ENCODE measurements around the gene ADPRM.
A peak's percentile ranks its signal among the peaks of the same experiment; 100 is the strongest.
"Not testable (repeated sequence)": the region's sequence is repeated elsewhere in the genome, so short reads cannot be mapped to it uniquely, and the experiment has no call there.

The ADPRM gene

DNA sequence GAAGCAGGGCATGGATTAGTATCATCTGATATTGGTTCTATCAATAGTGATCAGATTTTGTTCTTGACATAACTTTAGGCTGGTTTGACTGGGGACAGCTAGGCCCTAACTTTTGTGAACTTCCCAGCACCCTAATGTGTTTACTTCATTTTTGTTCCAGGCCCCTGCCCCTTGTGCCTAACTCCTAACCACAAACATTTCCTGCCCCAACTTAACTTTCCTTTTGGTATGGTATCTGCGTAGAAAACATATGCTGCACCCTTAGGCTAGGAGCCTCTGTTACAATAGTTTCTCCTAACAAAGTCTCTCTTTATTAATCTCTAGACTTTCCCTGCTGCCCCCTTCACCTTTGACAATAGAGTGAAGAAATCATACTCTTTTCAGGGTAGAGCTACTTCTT, 2.5 kb downstream of the ADPRM start:
- no peak for DNase-seq (ENCODE audit: low spot score)

DNA sequence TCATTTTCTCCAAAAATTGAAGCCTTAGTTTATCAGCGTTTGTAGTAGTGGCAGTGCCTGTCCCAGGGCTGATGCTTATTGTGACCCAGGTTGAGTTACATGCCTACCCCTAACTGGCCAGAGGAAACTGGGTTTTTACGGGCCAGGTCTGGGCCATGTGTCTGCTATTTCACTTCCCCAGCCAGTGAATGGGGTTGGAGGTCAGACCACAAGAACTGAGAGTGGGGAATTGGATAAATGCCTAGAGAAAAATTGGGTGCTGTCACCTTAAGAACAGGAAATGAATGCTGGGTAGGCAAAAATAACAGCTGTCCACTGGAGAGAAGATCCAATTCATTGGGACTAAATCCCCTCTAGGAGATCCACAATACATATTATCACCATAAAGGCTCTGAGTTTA, 5.2 kb downstream of the ADPRM start:
- no peak for DNase-seq (ENCODE audit: low spot score)

DNA sequence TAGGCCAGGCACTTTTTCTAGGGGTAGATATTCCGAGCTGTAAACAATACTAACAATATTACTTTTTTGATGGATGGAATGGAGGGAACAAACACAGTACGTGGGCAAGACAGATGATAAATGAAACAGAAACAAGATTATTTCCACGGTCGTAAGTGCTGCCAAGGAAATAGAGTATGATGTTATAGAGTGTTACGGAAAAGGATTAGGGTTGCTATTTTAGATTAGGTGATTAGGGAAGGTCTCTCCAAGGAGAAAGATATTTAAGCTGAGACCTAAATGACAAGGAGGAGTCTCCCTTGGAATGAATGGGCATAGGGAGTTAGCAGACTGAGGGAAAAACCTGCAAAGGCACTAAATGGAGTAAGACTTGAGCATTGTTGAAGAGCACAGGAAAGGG, 8.3 kb downstream of the ADPRM start:
- no peak for DNase-seq (ENCODE audit: low spot score)

DNA sequence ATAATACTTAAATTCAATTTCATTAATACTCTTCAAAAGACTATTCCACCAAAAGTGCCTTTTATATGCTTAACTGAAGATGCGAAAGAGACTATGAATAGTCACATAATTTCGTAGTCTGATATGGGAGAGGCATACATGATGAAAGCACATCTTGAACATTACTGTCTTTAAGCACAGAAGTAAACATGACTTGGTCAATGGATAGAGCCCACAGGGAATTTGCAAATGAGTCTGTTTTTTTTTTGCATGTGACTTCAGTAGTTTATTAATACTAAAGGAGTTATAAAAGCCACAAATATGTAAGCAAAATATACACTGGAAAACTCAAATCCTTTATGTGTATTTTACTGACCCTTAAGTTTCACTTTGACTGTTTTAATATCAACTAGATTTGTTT, 15.9 kb downstream of the ADPRM start:
- DNase-seq (ENCODE audit: low spot score), result no peak

DNA sequence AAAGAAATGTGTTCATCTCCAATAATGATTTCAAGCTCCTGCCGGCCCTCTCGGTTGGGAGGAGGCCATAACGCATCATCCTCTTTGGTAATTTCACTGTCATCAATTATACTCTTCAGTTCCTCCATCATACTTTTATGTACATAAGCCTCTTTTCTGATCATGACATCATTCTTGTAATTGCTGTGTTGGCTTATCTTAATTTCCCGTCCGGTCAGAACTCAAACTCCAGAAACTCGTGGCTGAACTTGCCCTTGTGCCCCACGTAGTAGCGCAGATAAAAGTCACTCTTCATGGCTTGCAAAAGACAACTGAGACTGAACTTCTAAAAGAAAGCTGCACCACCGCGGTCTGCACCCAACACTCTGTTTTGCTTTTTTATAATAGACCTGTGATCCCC, 18.8 kb downstream of the ADPRM start:
- no peak for DNase-seq (ENCODE audit: low spot score)

DNA sequence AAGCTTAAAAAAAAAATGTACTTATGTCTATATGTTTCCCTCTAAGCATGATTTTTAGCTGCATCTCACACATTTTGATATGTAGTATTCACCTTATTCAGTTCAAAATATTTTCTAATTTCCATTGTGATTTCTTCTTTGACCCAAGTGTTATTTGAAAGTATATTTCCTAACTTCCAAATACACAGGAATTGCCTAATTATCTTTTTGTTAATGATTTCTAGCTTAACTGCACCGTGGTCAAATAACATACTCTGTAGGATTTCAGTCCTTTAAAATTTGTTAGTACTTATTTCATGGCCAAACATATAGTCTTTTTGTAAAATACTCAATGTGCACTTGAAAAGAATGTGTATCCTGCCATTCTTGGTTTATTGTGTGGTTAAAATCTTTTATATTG, 21.2 kb downstream of the ADPRM start:
- DNase-seq (ENCODE audit: low spot score), result no peak

DNA sequence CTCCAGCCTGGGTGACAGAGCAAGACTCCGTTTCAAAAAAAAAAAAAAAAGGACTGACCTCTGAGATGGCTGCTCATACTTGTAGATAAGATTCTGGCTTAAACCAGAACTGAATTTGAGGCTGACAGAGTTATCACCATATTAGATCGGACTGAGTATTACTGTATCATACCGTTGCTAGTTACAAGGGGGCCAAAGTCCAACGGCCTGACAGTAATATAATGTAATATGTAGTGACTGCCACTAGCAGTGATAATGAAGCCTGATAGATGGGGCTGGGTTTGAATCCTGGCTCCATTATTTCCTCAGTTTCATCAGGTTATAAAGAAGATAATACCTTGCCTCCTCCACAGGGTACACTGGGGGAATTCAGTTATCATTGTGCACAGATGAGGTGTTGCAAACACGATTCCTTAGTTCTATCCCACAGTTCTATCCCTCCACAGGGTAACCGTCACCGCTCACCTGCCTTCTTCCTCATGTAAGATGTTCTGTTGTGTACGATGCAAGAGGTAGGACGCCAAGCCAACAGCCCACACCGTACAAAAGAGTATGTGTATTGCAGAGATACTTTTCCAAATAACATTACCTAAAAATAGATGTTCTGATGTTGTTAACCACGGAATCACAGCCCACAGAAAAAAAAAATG, 27.3 kb downstream of the ADPRM start:
- DNase-seq (ENCODE audit: low spot score), result no peak

DNA sequence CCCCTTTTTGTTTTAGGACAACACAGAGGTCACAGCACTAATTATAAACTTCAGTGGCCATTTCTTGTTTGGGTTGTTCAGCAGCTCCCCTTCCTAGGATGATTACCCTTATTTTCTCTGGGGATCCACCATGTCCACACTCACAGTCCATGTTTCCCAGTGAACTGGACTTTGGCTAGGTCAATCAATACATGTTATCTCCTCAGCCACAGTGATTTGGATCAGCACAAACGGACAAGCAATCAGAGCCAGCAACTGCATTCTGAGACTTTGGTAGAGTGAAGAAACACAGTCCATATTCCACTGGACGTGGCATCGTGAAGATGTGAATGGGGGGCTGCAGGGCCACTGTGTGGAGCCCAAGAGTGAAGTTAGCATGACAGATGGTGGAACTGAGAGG, 27.9 kb downstream of the ADPRM start:
- DNase-seq (ENCODE audit: low spot score), result no peak

DNA sequence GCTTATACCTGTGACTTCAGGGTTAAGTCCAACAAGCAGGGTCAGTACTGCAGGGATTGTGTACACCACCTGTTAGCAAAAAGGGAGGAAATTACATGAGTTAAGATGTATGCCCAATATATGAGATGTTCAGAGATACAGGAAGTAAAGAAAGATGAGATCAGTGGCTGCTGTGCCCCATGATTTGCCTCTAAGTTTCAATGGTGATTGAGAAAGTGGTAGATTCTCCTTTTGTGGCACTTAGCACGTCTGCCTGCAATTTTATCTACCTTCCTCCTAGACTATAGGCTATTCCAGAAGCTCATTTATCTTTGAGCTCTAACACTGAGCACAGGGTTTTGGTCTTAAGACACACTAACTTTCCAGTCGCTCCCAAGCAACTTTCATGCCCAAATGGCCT, 28.8 kb downstream of the ADPRM start:
- no peak for DNase-seq (ENCODE audit: low spot score)

DNA sequence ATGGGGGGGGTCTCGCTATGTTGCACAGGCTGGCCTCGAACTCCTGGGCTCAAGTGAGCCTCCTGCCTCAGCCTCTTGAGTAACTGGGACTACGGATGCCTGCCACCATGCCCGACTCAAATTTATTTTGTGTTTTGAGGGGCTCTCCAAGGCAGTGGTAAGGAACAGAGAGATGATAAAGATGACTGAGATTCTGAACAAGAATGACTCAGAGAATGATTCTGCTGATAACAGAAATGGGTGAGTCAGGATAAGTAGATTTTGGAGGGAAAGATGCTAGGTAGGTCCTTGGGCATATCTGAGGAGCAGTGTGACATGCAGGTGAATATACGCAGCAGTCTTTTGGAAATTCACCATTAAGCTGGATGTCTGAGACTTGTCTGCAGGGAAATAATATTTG, 29.8 kb downstream of the ADPRM start:
- no peak for DNase-seq (ENCODE audit: low spot score)

DNA sequence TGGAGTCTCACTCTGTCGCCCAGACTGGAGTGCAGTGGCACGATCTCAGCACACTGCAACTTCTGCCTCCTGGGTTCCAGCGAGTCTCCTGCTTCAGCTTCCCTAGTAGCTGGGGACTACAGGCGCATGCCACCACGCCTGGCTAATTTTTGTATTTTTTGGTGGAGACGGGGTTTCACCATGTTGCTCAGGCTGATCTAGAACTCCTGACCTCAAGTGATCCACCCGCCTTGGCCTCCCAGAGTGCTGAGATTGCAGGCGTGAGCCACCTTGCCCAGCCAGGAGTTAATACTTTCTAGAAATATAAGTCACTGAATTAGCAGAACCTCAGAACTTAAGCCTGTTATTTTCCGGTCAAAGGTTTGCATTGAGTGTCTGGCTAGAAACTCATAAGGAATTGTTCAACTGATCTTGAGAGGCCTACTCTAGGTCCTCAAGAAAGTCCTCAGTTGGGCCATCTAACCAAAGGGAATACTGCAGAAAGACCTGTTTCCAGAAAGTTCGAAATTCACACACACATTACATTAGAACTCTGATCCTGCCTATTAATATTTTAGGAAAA, 31.0 kb downstream of the ADPRM start:
- no peak for DNase-seq (ENCODE audit: low spot score)

DNA sequence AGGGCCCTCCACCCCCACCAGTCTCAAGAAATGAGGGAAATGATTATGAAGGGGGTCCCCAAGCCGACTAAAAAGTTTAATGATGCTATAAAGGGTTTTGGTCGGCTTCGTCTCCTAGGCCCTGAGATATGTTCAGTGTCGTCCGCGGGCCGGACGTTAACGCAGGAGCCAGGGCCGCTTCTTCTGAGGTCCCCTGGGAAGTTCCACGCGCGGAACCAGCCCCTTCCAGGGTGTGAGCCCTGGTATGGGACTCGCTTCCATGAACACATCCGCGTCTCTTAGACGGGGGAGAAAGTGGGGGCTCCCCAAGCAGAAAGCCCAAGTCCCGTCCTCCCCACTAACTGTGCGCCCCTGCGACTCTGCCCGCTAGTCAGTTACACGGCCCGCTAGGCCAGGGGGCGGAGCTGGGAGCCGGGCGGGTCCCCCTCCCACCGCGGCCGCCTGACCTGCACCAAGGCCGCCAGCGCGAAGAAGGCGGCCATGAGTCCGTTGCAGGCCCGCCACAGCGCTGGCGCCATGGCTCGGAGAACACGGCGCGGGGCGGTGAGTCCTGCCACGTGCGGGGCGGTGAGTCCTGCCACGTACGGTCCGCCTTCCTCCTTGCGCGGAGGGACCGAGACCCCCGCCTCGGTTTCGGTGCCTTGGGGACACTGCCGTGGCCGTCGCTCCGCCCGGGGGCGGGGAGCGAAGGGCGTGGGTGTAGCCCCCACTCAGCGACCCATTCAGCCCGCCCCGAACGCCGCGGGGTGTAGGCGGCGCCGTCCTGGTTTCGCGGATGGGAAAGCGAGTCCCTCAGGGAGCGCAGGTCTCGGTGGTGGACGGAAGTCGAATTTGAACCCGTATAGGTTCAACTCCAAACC, 32.2 kb downstream of the ADPRM start, which contains the start of gene TMEM220:
Gene TMEM220 (minus strand): TSS at position 690 of the 860 bp plus-strand sequence. CDS start 172 bp downstream, at position 518.
- peak; percentile 90 for DNase-seq (ENCODE audit: low spot score)

DNA sequence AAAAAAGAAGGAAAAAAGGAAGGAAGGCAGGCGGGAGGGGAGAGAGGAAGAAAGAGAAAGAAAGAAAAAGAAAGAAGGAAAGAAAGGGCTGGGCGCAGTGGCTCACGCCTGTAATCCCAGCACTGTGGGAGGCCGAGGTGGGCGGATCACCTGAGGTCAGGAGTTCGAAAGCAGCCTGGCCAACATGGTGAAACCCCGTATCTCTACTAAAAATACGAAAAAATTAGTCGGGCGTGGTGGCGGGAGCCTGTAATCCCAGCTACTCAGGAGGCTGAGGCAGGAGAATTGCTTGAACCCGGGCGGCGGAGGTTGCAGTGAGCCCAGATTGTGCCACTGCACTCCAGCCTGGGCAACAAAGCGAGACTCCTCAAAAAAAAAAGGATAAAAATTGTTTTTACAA, 32.9 kb downstream of the ADPRM start:
- DNase-seq (ENCODE audit: low spot score), result not testable (repeated sequence)

DNA sequence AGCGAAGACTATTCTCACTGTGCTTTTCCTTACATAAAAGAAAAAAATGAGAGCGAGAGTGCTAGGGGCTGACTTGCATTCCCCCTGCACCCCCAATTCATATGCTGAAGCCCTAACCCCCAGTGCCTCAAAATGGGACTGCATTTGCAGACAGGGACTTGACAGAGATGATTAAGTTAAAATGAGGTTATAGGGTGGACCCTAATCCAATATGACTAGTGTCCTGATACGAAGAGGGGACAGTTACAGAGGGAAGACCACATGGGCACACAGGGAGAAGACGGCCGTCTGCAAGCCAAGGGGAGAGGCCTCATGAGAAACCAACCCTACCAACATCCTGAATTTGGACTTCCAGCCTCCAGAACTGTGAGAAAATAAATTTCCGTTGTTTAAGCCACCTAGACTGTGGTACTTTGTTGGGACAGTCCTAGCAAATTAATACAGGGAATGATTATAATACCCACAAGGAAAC, 34.0 kb downstream of the ADPRM start:
- no peak for DNase-seq (ENCODE audit: low spot score)

DNA sequence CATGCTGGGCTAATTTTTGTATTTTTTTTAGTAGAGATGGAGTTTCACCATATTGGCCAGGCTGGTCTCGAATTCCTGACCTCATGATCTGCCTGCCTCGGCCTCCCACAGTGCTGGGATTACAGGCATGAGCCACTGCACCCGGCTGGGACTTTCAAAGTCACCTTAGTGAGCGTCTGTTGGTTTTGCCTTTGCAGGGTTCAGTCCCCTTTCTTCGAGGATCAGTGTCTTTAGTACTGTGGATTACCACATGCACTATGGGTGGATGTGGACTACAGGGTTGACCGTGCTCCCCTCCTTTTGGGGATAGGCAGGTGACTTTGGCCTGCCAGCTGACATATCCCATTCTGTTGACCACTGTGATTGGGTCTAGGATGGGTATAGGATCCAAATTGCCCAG, 34.7 kb downstream of the ADPRM start:
- not testable (repeated sequence) for DNase-seq (ENCODE audit: low spot score)

DNA sequence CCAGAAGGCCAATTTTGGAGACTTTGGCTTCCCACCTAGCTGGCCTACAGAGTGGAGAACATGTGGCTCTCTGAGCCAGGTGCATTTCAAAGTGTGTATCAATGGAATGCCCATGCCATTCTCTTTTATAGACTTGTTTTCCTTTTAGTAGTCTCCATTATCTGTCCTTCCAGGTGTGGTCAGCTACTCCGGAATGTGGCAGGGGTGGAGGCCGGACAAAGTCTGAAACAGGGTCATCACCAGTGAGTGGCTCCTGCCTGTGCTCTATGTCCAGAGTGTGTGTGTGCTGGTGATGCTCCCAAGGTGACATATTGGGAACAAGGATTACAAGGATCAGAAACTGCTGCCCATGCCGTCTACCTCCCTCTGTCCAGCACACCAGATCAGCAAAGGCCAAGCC, 36.3 kb downstream of the ADPRM start:
- no peak for DNase-seq (ENCODE audit: low spot score)

DNA sequence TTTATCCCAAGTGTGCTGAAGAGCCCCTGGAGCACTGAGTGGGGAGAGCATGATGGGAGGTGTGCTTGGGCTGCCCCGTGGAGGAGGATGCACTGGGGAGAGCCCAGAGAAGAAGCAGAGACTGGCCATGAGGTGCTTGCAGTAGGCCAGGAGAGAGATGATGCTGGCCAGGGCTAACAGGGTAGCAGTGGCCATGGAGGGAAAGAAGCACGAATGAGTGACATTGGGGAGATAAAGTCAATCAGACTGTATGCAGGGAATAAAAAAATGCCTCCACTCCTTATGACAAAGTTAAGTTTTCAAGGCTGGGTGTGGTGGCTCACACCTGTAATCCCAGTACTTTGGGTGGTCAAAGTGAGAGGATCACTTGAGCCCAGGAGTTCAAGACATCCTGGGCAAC, 37.9 kb downstream of the ADPRM start:
- no peak for DNase-seq (ENCODE audit: low spot score)

DNA sequence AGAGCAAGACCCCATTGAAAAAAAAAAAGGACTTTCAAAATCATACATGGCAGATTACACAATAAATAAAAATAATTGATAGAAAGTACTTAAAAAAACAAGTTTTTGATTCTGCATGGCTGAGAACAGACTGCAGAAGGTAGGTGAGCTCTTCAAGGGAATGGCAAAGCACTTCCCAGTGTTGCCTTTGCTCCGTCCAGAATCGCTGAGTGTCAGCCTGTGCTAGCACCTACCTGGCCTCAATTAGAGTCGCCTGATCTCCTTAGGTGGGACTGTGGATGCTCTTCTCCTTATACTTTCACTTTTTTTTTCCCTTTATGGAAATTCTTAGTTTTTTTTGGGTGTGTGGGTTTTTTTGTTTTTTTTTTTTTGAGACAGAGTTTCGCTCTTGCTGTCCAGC, 38.4 kb downstream of the ADPRM start:
- no peak for DNase-seq (ENCODE audit: low spot score)

DNA sequence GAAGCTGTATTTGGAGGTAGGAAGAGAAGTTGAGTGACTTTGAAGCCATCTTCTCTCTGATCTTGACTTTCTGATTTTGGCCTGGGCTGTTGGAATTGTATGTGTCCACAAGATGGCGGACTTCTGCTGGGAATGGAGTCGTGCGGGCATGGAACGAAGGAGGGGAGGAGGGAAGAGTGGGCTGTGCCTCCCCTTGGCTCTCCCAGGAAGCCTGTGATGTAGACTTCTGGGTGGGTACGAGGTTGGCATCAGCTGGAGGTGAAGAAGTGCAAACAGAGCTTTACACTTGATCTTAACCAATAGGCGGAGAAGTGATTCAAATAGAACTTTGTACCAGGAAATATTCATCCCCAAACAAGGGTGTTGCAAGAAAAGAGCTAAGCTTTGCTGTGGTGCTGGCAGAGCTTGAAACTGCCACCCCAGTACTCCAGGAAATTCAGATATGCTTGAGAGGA, 39.8 kb downstream of the ADPRM start:
- DNase-seq (ENCODE audit: low spot score), result peak; percentile 85

DNA sequence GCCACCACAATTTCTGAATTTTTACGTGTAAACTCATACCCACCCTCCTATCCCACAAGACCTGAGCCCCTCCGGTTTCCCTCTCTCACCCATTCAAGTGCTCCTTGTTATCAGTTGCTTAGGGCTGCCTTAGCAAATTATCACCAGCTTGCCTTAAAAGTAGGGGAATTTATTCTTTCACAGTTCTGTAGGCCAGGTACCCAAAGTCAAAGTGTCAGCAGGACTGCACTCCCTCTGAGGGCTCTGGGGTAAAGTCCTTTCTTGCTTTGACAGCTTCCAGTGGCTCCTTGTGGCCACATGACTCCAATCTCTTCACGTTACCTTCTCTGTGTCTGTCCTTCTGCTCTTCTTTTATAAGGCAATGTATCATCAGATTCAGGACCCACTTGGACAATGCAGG, 40.3 kb downstream of the ADPRM start:
- DNase-seq (ENCODE audit: low spot score), result no peak

DNA sequence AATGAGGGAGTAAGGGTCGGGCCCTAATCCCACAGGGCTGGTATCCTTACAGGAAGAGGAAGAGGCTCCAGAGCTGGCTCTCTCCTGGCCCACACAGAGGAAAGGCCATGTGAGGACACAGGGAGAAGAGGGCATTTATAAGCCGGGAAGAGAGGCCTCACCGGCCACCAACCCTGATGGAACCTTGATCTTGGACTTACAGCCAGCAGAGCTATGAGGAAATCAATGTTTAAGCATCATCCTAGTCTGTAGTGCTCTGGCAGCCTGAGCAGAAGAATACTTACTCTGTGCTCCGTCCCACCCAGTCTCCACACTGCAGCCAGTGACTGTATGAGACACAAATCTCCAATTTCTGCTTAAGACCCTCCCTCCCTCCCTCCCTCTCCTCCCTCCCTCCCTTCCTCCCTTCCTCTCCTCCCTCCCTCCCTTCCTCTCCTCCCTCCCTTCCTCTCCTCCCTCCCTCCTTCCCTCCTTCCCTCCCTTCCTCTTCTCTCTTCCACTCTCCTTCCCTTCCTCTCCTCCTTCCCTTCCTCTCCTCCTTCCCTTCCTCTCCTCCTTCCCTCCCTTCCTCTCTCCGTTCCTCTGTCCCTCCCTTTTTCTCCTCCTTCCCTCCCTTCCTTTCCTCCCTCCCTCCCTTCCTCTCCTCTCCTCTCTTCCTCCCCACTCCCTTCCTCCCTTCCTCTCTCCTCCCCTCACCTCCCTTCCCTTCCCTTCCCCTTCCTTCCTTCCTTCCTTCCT, 41.3 kb downstream of the ADPRM start:
- no peak for DNase-seq (ENCODE audit: low spot score)

DNA sequence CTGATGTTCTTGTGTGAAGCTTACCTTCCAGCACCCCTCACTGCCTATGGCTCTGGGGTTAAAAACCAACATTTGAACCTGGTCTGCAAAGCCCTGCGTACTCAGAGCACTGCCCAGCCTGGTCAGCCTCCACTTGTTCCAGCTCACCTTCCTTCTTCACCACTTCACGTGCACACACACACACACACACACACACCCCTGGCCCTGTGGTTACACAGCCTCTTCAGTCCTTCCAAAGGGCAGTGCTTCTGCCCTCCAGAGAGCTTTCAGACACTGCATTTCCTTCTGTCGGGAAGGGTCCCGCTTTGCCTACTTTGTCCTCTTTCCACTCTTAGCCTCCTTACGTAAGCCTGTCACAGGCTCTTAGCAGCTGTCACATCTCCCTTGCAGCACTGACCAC, 42.0 kb downstream of the ADPRM start:
- DNase-seq (ENCODE audit: low spot score), result no peak

Data from GM03348 (cell line).